ENCODE data around the gene DCLK3. TPM values are rescaled to one million over a fixed set of nuclear protein-coding genes. Genes with fewer than 3 reads are reported as not detected.
A peak's percentile ranks its signal among the peaks of the same experiment; 100 is the strongest.

The DCLK3 gene
- total and polyA plus RNA-seq, 8 donors = 0.04 to 0.16 (median 0.07) TPM; not detected in 3

- Histone ChIP-seq H3K36me3 (no peaks in the 10 kb centered on the region), H3K4me3 (no peak overlapping the region), H3K9me3 (no peaks in the 10 kb centered on the region), H3K27ac (no peak overlapping the region), H3K4me1 (no peaks in the 10 kb centered on the region), H3K27me3 (no peaks in the 10 kb centered on the region)
- 74 to 88% methylated on average over 2 of the region's 2 CpGs for WGBS, 2 donors
- FAIRE-seq (no peak), ATAC-seq (no peak), DNase-seq (no peak)
- no peak for TF ChIP-seq CTCF (IDR thresholded peaks at IDR 0.05)
- intact Hi-C loops (cut with DNase I) = no loop called here
These were observed 23.6 kb downstream of the DCLK3 start for GRCh38 chr3:36740787-36741186.

DNA sequence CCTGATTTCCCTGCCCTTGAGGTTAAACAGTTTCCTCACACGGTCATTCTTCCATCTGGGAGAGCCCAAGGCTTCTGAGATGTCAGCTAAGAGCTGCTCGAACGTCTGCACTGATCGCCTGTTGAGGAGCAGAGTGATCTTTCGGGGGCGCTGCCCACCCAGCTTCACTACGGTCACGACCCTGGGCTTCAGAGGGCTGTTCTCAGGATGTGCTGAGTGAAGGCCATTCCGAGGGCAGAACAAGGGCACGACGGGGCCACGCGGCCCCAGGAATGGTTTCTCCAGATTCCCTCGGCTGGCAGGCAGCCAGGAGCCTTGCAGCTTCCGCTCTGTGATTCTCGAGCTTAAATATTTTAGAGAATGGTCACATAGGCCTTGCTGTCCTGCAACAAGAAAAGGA is 25.7 kb downstream of the DCLK3 start:
- Histone ChIP-seq H3K36me3 (no peaks in the 10 kb centered on the region), H3K4me3 (no peak overlapping the region), H3K9me3 (no peaks in the 10 kb centered on the region), H3K27me3 (no peaks in the 10 kb centered on the region), H3K27ac (no peak overlapping the region), H3K4me1 (no peaks in the 10 kb centered on the region)
- no peak for TF ChIP-seq CTCF (IDR thresholded peaks at IDR 0.05)
- FAIRE-seq (no peak), ATAC-seq (no peak), DNase-seq (peak in 2 of 6 donors; percentile 4 to 50)
- intact Hi-C loops (cut with DNase I) = loop anchor here in 1 of 3 donors (10.0 kb wide), 1 partner anchor 126 kb away; no protein-coding TSS in a partner anchor
- 70 to 74% methylated on average over 16 of the region's 16 CpGs for WGBS, 2 donors

DNA sequence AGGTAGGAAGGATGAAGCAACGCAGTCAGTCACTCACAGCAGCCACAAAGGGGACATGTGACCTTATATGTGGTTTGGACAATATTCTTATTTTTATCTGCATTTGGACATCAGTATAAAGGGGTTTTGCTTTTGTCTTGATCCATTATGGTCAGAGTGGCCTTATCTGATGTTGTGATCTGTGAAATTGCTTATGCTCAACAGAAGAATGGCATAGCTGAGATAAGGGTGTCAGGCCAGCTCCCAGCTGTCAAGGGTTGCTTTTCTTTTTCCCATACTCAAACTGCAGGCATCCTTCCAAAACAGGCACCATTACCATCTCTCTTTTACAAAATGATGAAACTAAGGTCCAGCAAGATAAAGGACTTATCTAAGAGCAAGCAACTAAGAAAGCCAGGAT is 28.1 kb downstream of the DCLK3 start:
- no peak for FAIRE-seq
- no peaks in the 10 kb centered on the region for H3K36me3 ChIP-seq
- DNase-seq = no peak
- no peak for ATAC-seq
- WGBS, 2 donors = 80 to 84% methylated on average over 1 of the region's 1 CpG
- intact Hi-C loops (cut with DNase I) = loop anchor here in 1 of 3 donors (10.0 kb wide), 1 partner anchor 128 kb away; no protein-coding TSS in a partner anchor
- H3K9me3 ChIP-seq = no peaks in the 10 kb centered on the region
- H3K27ac ChIP-seq = no peak overlapping the region
- H3K27me3 ChIP-seq = no peaks in the 10 kb centered on the region
- no peak for TF ChIP-seq CTCF (IDR thresholded peaks at IDR 0.05)
- no peak overlapping the region for H3K4me3 ChIP-seq
- no peaks in the 10 kb centered on the region for H3K4me1 ChIP-seq

- TF ChIP-seq CTCF (IDR thresholded peaks at IDR 0.05) = no peak
- Histone ChIP-seq H3K9me3 (no peaks in the 10 kb centered on the region), H3K4me3 (no peak overlapping the region), H3K4me1 (no peaks in the 10 kb centered on the region), H3K27ac (no peak overlapping the region), H3K27me3 (no peaks in the 10 kb centered on the region), H3K36me3 (no peaks in the 10 kb centered on the region)
- DNase-seq = no peak
- intact Hi-C loops (cut with DNase I) = loop anchor here in 1 of 3 donors (10.0 kb wide), 1 partner anchor 130 kb away; no protein-coding TSS in a partner anchor
- 74 to 94% methylated on average over 2 of the region's 2 CpGs for WGBS, 2 donors
- ATAC-seq = peak in 1 of 4 donors; percentile 51
- FAIRE-seq = no peak
These were observed 29.6 kb downstream of the DCLK3 start for GRCh38 chr3:36734742-36735141.

- Histone ChIP-seq H3K36me3 (no peaks in the 10 kb centered on the region), H3K4me3 (no peak overlapping the region), H3K9me3 (no peaks in the 10 kb centered on the region), H3K27me3 (no peaks in the 10 kb centered on the region), H3K27ac (no peak overlapping the region), H3K4me1 (no peaks in the 10 kb centered on the region)
- DNase-seq = no peak
- ATAC-seq = no peak
- WGBS, 2 donors = 68 to 77% methylated on average over 1 of the region's 1 CpG
- TF ChIP-seq CTCF (IDR thresholded peaks at IDR 0.05) = no peak
- intact Hi-C loops (cut with DNase I) = loop anchor here in 1 of 3 donors (10.0 kb wide), 1 partner anchor 131 kb away; no protein-coding TSS in a partner anchor
- FAIRE-seq = no peak
These were observed 30.6 kb downstream of the DCLK3 start for GRCh38 chr3:36733723-36734122.
